ENCODE results near the gene SPATA16.

DNA sequence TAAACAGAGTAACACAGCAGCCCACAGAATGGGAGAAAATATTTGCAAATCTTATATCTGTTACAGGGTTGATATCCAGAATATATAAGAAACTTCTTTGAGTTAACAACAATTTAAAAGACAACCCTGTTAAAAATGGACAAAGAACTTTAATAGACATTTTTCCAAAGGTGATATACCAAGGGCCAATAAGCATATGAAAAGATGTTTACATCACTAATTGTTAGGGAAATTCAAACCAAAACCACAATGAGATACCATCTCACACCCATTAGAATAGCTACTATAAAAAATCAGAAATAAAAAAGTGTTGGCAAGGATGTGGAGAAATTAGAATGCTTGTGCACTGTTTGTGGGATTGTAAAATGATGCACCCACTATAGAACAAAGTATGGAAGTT, 110.8 kb downstream of the SPATA16 start:
- TF ChIP-seq POLR2AphosphoS5 (IDR thresholded peaks at IDR 0.05) (no peak), CTCF (IDR thresholded peaks at IDR 0.05) (no peak), POLR2A (IDR thresholded peaks at IDR 0.05) (no peak)

Measured in sigmoid colon (tissue), 4 donors.